Medulla oblongata (tissue), 1 donor: ENCODE measurements around the gene OLFM4.
"Not testable (repeated sequence)": the region's sequence is repeated elsewhere in the genome, so short reads cannot be mapped to it uniquely, and the experiment has no call there.

ENCODE experiments used
- DNase-seq: peaks from one replicate; pipeline ENCODE4 v3.0.0-alpha.2; 2015; ENCODE audit errors: extremely low spot score

Gene OLFM4, protein sequence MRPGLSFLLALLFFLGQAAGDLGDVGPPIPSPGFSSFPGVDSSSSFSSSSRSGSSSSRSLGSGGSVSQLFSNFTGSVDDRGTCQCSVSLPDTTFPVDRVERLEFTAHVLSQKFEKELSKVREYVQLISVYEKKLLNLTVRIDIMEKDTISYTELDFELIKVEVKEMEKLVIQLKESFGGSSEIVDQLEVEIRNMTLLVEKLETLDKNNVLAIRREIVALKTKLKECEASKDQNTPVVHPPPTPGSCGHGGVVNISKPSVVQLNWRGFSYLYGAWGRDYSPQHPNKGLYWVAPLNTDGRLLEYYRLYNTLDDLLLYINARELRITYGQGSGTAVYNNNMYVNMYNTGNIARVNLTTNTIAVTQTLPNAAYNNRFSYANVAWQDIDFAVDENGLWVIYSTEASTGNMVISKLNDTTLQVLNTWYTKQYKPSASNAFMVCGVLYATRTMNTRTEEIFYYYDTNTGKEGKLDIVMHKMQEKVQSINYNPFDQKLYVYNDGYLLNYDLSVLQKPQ

DNA sequence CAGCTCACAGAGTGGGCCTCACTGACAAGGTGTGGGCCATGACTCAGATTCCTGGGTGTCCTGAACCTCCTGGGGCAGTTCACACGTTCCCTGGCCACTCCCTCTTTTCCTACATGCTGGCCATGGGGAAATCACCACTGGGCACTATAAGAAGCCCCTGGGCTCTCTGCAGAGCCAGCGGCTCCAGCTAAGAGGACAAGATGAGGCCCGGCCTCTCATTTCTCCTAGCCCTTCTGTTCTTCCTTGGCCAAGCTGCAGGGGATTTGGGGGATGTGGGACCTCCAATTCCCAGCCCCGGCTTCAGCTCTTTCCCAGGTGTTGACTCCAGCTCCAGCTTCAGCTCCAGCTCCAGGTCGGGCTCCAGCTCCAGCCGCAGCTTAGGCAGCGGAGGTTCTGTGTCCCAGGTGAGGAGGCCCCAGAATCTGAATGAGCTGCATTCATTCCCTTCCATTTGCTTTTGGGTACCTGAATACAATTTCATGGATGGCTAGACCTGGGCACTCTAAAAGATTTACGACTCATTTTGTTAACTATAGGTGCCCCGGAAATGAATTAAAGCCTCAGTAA, at the start of gene OLFM4:
OLFM4 (plus strand) TSS at position 177 of the 567 bp plus-strand sequence; CDS start at position 201, 24 bp downstream.
- no peak for DNase-seq

DNA sequence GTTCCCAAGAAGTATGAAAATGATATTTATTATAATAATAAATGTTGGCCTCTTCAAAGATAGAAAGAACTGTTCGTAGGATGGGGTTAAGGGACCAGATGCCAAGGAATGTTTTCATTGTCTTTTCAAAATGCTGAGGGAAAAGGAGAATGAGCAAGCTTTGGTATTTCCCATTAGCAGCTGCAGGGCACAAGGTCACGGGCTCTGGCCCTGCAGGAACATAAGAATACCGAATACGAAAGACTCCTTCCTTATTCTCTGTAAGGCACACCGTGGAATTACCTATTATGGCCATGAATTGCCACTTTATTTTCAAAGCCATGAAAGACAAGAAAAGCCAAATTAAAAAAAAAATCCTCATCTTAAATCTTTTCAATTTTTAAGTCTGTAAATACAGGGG, 49.6 kb upstream of the OLFM4 start:
- DNase-seq: no peak

DNA sequence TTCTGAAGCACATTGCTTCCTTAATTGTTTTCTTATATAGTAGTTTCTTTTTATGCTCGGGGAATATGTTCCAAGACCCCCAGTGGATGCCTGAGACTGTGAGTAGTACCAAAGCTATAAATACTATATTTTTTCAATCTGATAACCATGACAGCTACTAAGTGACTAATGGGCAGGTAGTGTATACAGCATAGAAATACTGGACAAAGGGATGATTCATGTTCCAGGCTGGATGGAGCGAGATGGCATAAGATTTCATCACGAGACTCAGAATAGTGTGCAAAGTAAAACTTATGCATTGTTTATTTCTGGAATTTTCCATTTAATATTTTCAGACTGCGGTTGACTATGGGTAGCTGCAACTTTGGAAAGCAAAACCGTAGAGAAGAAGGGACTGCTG, 47.9 kb upstream of the OLFM4 start:
- DNase-seq: no peak

DNA sequence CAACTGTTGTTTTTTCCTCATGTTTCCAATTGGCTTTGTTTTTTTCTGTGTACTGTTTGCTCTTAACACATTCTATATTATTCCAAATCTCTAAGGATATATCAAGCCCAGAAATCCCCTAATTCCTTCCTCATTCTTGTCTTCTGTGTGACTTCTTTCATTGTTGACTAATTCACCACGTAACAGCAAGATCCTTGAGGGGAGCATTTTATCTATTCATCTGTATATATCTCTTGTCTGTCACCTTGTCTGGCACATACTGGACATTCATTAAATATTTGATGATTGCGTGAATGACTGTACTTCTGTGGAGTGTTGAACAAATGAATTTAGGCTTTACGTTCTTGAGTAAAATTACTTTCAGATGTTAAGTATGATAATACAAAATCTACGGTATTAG, 44.8 kb upstream of the OLFM4 start:
- no peak for DNase-seq

DNA sequence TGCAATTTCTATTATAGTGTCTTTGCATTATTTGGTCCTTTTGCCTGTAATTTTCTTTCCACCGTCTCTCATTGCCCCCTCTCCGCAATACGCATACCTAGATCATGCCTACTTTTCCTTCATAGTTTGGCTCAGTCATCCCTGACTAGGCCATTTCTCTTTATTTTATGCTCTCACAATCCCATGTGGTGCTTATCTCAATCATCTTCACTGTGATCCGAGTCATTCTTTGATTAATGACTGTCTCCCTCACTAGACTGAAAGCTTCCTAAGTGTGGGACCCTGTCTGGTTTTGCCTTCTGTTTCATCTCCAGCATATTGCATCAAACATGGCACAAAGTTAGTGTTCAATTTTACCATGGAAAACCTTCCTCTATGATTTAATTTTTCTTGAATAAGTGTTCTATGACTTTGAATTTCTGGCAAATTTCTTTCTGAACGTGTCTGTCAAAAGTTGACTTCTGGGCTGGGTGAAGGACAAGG, 43.7 kb upstream of the OLFM4 start:
- DNase-seq: no peak

DNA sequence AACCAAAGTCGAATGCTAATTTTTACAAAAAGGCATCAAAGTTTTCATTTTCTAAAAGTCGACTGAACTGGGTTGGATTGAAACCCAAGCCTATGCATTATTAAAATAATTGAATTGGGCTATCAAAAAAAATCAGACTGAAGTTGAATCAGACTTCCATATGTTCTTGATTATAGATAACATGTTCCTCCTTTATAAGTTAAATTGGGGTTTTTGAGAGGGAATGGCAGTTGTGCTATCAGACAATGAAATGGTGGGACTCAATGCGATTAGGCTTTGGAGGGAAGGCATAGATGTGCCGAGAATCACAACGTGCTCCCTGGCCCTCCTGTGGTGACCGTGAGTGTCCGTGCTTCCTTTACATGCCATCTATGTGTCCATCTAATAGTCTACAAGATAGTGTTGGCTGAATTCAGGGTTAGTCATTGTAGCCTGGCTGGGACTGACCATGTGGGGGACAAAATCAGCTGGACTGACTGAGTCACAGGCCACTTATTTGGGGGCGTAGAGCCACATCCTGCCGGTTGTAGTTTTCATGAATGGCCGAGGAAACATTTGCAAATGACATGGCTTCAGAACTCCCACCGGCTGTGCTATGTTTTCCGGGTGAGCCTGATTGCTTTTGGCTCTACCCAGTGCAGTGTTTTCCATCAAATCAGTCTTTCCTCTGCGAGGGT, 37.1 kb upstream of the OLFM4 start:
- DNase-seq: no peak

DNA sequence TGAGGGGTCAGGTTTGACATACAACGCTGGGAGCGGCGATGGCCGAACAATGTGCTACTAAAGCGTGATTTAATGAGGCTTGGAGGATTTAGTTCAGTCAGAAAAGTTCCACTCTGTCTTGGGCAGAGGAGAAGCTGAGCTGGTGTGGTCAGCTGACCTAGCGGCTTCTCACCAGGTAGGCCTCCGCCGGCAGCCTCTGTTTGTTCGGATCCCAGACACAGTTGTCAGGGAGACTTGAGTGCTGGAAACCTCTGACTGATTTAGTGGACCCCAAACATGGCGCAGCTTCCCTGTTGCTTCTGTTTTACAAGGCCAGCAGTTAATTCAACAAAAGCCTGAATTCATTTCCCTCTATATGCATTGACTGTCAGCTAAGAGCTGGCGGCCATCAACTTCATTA, 36.5 kb upstream of the OLFM4 start:
- DNase-seq: no peak

DNA sequence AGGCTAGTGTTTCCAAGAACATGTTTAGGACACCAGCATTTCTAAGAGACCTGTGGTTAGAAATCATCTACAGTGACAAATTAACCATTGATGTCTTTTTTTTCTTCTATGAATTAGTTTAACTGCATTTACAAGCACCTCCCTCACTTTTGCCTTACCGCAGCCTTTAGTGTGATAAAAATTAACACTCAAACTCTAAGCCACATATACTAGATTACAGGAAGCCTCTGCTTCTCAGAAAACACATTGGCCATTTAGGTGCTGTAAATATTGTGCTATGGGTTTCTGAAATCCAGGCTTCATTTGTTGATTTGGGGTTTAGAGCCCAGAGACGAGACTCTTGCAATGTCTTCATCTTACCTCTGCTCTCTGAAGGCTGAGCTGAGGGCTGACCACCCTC, 34.6 kb upstream of the OLFM4 start:
- DNase-seq: no peak

DNA sequence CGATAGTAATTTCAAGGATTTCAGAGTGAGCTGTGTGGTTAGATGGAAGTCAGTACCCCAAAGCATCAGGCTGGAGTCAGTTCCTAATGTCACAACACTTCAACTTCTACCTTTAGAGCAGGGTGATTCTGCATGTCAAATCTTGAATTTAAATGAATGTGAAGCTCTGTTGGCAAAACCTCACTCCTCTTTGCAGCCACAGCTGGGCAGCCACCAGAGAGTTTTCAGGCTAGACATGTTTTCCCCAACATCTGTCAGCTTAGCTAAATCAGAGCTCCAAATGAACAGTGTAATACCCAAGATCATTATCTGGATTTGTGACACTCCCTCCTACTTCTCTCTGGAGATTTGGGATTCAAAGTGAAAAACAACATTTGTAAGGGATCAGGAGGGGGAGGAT, 33.7 kb upstream of the OLFM4 start:
- DNase-seq: no peak

DNA sequence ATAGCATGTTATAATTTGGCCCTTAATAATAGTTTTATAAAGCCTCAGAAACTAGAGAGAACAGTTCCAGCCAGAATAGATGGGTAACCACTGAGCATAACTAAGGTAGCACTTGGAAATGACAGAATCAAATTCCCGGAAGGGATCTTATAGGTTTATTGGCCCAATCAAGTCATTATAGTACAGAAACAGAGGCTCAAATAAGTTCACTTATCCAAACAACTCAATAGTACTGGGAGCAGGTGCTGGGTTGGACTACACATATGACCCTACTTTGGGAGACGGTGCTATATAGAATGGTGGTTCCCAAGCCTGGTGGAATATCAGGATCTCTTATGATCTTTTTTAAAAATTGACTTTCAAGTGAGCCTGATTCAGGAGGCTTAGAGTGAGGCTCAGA, 32.7 kb upstream of the OLFM4 start:
- no peak for DNase-seq

DNA sequence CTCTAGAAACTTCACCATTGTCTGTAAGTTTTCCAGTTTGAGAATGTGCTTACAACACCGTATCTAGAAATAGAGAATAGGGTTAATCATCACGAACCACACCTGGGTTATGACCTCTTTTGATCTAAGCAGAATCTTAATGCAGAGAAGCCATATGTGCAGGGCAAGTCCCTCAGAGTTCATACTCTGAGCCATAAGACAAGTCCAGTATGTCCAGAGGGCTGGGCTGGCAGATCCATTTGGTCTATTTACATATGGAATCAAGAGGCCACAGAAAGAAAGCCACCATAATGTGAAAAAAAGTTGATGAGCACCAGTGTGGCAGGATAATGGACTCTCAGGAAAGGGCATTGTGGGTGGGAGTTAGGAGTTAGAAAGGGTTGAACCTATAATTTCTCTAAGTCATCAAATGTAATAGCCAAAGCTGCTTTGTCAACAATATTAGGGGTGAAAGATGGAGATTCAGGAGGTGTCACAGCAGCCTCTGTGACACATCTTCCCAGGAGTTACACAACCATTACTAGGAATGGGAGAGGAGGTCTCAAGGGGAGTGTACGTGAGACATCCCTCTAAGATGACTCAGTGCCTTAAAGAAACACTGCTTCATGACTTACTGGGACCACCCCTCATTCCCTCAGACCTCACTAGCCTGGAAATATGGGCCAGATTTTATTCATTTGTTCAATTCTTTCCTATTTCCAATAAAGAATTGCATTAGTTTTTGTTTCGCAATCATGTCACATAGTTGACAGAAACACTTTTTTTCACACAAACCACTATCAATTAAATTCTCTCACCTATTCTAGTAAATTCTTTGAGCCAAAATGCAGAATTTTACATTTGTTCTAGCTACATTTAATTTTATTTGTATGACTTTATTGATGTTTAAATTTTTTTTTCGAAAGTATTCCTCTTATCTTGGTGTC, 30.4 kb upstream of the OLFM4 start:
- DNase-seq: no peak

DNA sequence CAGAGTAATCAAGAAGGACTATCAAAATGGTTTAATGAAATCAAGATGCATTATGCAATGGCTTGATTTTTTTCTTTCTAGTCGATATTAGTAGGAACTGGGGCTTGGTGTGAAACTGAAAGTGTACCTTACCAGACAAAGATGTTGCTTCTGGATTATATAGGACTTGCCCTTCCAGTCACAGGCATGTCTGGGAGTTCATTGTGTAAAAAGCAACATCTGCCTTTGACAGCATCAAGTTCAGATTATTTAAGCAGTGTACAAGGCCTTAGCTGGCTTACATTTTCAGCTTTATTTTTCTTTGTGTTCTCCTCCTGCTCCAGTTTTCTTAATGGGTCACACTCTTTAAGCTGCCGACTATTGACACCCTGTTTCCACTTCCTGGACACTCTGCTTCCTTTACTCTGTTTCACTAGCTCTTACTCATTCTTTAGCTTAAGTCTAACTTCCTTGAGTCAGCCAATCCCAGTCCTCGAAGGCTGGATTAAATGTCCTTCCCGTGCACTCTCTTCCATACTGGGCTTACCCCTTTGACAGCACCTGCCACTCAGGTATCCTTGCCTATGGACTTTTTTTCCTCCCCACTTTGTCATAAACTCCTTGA, 29.4 kb upstream of the OLFM4 start:
- DNase-seq: no peak

DNA sequence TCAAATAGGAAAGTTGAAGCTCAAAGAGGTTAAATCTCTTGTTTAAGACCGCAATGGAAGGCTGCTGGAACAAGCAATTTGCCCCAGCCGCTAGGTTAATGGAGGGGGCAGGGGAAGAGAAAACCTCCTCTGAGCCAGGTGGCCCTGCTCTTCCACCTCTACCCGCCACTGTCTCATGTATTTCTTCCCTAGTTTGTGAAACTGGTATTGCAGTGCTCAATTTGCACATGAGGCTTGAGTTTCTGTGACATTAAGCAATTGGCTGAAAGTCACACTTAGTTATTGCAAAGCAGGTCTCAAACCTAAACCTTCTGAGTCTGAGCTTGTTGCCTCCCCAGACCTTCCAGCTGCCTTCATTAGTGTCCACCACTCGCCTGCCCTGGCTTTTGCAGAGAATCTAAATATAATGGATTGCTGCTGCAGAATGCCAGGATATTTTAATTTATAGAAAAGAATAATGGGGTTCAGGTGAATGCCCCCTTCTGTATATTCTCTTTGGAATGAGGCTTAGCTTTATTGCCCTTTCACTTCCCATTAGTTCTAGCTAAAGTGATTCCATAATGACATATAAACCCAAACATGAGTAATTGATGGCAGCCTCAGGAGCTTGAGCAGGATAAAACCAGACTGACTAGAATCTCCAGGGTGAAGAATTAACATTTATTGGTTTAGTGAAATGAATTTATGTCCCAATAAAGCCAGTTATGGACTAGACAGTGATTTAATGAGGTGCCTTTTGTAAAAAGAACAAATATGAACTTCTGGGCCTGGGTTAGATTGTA, 27.0 kb upstream of the OLFM4 start:
- no peak for DNase-seq

DNA sequence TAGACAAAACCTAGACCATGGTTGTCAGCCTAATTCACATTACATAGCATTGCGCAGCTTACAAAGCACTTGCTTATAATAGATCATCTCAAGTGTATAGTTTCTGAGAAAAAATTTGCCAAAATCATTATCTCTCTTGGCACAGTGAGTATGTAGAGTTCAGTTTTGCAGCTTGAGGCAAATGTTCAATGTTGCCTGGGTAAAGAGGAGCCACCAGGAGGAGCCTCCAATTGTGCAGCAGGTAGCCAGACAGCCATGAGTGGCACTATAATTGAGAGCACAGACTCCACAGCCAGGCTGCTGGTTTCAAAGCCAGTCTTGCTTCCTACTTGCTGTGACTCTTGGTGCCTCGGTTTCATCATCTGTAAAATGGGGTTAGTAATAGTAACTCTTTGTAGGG, 24.0 kb upstream of the OLFM4 start:
- DNase-seq: no peak

DNA sequence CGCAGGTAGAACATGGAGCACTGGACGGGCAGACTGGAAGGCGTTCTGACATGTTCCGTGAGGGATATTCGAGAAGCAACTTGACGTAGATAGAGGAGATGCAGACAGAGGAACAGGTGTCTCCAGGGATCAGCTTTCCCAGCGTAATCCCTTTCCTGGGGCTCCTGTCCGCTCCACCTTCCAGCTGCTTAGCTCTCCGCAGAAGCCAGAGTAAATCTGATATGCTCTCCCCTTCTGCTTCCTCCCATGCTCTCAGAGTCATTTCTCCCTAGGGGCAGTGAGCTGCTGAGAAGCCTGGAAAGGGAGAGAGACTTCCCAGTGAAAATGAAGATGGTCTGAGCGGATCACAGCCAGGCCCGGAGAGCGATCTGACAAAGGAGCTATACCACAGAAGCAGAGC, 23.0 kb upstream of the OLFM4 start:
- no peak for DNase-seq

DNA sequence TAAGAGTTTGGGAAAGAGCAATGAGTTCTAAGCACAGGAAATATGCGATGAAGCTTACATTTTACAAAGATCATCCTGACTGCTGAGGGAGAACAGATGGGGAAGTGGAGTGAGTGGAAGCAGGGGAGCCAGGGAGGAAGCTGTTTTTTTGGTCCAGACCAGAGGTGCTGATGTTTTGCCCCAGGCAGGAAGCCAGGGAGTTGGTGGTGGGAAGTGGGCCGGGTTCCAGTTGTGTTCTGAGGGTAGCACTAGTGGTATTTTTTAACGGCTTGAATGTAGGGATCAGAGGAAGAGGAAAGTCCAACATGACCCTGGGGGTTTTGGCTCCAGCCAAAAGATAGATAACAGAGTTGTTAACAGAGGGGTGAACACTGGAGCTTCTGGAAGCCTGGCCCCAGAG, 20.7 kb upstream of the OLFM4 start:
- DNase-seq: no peak

DNA sequence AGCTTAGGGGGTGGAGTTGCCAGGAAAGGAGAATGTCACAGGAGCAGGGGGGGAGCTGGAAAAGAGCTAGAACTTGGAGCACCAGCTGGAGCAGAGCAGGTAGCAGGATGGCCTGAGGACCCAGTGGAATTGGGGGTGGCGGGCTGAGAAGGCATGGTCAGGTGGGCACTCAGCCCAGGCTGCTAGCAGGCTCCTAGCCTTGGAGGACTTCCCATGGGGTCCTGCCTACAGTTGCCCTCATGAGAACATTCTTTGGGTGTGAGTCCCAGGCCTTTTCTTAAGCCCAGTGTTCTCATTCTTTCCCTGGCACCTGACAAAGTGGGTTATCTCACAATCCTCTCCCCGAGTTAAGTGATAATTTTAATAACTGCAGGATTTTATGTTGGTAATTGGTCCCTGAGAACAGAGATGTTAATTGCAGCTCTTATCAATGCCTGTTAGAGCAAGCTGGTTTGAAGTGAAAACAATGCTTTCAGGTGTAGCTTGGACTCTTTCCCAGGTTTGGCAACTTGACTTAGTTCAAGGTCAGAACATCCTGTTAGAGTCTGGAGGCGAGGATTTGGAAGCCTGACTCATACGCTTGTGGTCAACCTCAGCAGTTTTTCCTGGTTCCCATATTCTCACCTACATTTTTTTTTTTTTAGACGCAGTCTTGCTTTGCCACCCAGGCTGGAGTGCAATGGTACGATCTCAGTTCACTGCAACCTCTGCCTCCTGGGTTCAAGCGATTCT, 18.1 kb upstream of the OLFM4 start:
- no peak for DNase-seq

DNA sequence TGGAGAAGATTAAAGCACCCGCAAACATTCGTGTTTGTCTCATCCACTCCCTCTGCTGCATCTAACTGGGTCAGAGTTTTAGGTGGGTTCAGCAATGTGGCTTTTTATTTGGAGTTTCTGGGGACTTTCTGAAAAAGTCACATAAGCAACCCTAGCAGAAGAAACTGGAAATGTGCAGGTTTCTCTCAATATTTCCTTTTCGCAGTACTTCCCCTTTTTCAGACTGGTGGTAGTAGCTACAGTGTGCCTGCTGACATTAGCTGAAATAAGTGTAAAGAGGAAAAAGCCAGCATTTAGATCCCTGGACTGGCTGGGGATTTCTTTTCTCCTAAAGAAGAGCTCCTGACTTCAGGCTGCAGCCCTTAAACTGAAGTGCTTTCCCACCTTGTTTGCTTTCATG, 15.9 kb upstream of the OLFM4 start:
- peak; percentile 44 for DNase-seq

DNA sequence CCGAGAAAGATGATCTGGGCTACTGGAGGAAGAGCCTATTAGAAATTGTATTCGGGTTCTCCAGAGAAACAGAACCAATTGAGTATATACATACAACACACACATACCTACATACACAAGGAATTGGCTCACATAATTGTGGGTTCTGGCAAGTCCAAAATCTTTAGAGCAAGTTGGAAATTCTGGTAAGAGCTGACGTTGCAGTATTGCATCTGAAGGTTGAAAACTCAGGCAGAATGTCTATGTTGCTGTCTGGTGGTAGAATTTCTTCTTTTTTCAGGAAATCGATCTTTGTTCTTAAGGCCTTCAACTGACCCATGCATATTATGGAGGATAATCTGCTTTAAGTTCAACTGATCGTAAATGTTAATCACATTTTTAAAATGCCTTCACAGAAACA, 15.5 kb upstream of the OLFM4 start:
- no peak for DNase-seq

DNA sequence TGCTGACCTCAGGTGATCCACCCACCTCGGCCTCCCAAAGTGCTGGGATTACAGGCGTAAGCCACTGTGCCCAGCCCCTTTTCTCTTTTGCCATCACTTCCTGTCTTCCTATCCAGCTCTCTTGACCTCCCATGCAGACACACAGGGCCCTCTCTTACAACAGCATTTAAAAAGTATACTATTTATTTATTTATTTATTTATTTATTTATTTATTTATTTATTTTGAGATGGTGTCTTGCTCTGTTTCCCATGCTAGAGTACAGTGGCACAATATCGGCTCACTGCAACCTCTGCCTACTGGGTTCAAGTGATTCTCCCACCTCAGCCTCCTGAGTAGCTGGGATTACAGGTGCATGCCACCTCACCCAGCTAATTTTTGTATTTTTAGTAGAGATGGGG, 14.6 kb upstream of the OLFM4 start:
- DNase-seq: not testable (repeated sequence)
